Breast epithelium (tissue), 3 donors: Measurements from ENCODE around the gene AARS2.

ENCODE experiments used
- CTCF ChIP-seq, 3 donors: fragments of 450-650 bp; IDR thresholded peaks; one replicate each; pipeline ENCODE4 v1.5.1; 2016 to 2017; ENCODE audit warnings: antibody characterized with exemption in 3 of 3, mild to moderate bottlenecking in 3 of 3, moderate library complexity in 3 of 3
- POLR2A ChIP-seq: fragments of 450-650 bp; IDR thresholded peaks from one replicate; pipeline ENCODE4 v1.6.1; 2016; ENCODE audit warnings: antibody characterized with exemption, mild to moderate bottlenecking, moderate library complexity
- POLR2AphosphoS5 ChIP-seq, 3 donors: sonication (generic); formaldehyde crosslinking; IDR thresholded peaks; one replicate each; pipeline ENCODE4 v1.6.1; 2017; ENCODE audit warnings: antibody characterized with exemption in 3 of 3

- TF ChIP-seq CTCF (IDR thresholded peaks at IDR 0.05) (peak; percentile 71 to 83 (median 75)), POLR2AphosphoS5 (IDR thresholded peaks at IDR 0.05) (no peak), POLR2A (no peak)
Observed at GRCh38 chr6:44268095-44268628, 45.0 kb downstream of the AARS2 start.
